ENCODE data around the gene CEP72.

The CEP72 gene

DNA sequence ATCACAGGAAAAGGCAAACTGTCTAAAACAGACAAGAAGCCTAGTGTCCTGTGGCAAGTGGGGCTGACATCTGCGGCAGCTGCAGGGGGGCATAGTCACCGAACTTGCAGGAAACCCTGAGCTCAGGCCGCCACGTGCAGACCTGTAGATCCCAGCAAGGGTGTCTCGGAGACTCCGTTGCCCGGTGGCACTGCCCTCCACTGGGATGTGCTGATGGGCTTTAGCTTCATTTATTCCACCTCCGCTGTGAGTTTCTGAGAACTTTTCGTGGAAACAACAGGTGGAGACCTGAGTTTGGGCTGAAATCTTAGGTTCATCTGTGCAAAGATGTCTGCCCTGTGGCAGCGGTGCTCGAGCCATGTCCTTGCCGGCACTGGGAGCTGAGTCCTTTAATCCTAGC lies 22.1 kb downstream of the CEP72 start:
- Histone ChIP-seq H3K4me1 (ENCODE audit: control insufficient read depth, low read length) (no peaks in the 10 kb centered on the region), H3K27me3 (ENCODE audit: control insufficient read depth, low read length) (no peaks in the 10 kb centered on the region), H3K4me3 (ENCODE audit: low read length) (no peak overlapping the region), H3K27ac (ENCODE audit: low read depth, low read length) (no peak overlapping the region), H3K36me3 (ENCODE audit: control insufficient read depth, low read length) (peaks cover 51% of the 10 kb centered on the region), H3K4me2 (ENCODE audit: low read length) (no peak overlapping the region), H3K79me2 (ENCODE audit: control insufficient read depth, low read length) (peaks cover under 1% of the 10 kb centered on the region; the same call in 1 of the 2 replicates), H3K9me3 (ENCODE audit: control insufficient read depth, insufficient read depth, low read length) (no peaks in the 10 kb centered on the region), H3F3A (ENCODE audit: control insufficient read depth, insufficient read depth) (no peaks in the 10 kb centered on the region; the same call in 1 of the 2 replicates), H4K20me1 (ENCODE audit: control insufficient read depth, insufficient read depth, low read depth, low read length) (no peaks in the 10 kb centered on the region), H3K9me2 (replicated peaks; ENCODE audit: control insufficient read depth, low read length) (no peaks in the 10 kb centered on the region)
- TF ChIP-seq EZH2phosphoT487 (IDR thresholded peaks at IDR 0.05; ENCODE audit: borderline replicate concordance, low read length): no peak
- TF ChIP-seq, protein P1, sequence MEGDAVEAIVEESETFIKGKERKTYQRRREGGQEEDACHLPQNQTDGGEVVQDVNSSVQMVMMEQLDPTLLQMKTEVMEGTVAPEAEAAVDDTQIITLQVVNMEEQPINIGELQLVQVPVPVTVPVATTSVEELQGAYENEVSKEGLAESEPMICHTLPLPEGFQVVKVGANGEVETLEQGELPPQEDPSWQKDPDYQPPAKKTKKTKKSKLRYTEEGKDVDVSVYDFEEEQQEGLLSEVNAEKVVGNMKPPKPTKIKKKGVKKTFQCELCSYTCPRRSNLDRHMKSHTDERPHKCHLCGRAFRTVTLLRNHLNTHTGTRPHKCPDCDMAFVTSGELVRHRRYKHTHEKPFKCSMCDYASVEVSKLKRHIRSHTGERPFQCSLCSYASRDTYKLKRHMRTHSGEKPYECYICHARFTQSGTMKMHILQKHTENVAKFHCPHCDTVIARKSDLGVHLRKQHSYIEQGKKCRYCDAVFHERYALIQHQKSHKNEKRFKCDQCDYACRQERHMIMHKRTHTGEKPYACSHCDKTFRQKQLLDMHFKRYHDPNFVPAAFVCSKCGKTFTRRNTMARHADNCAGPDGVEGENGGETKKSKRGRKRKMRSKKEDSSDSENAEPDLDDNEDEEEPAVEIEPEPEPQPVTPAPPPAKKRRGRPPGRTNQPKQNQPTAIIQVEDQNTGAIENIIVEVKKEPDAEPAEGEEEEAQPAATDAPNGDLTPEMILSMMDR (IDR thresholded peaks at IDR 0.05; ENCODE audit: low read depth, low read length, poor library complexity, severe bottlenecking): no peak

DNA sequence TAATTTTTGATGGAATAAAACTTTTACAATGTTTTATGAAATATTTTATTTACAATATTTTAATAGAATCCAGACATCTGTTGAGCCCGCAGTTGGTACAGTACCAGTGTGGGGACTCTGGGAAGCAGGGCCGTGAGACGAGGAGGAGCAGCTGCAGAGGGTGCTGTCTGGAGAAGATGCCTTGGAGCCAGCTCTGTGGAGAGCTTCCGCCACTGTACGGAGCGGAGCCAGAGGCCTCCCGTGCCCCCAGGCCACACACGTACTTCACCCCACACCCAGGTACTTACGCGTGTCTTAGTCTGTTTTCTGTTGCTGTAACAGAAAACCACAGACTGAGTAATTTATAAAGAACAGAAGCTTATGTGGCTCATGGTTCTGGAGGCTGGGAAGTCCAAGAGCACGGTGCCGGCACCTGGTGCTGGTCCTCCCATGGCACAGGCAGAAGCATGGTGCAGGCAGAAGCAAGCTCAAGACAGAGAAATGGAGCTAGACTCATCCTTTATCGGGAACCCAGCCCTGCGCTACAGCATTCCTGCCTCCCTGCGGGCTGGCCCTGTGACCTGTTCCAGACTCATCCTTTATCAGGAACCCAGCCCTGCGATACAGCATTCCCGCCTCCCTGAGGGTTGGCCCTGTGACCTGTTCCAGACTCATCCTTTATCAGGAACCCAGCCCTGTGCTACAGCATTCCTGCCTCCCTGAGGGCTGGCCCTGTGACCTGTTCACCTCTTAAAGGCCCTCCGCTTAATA lies 23.3 kb downstream of the CEP72 start:
- Histone ChIP-seq H3K36me3 (ENCODE audit: control insufficient read depth, low read length) (peaks cover 62% of the 10 kb centered on the region), H3K27ac (ENCODE audit: low read depth, low read length) (no peak overlapping the region), H3K4me1 (ENCODE audit: control insufficient read depth, low read length) (no peaks in the 10 kb centered on the region), H4K20me1 (ENCODE audit: control insufficient read depth, insufficient read depth, low read depth, low read length) (no peaks in the 10 kb centered on the region), H3K4me3 (ENCODE audit: low read length) (no peak overlapping the region), H3K4me2 (ENCODE audit: low read length) (no peak overlapping the region), H3K79me2 (ENCODE audit: control insufficient read depth, low read length) (no peaks in the 10 kb centered on the region), H3K27me3 (ENCODE audit: control insufficient read depth, low read length) (no peaks in the 10 kb centered on the region), H3K9me3 (ENCODE audit: control insufficient read depth, insufficient read depth, low read length) (no peaks in the 10 kb centered on the region), H3F3A (ENCODE audit: control insufficient read depth, insufficient read depth) (no peaks in the 10 kb centered on the region; the same call in 1 of the 2 replicates), H3K9me2 (replicated peaks; ENCODE audit: control insufficient read depth, low read length) (no peaks in the 10 kb centered on the region)
- TF ChIP-seq EZH2phosphoT487 (IDR thresholded peaks at IDR 0.05; ENCODE audit: borderline replicate concordance, low read length): no peak
- TF ChIP-seq, protein P1 (IDR thresholded peaks at IDR 0.05; ENCODE audit: low read depth, low read length, poor library complexity, severe bottlenecking): no peak

DNA sequence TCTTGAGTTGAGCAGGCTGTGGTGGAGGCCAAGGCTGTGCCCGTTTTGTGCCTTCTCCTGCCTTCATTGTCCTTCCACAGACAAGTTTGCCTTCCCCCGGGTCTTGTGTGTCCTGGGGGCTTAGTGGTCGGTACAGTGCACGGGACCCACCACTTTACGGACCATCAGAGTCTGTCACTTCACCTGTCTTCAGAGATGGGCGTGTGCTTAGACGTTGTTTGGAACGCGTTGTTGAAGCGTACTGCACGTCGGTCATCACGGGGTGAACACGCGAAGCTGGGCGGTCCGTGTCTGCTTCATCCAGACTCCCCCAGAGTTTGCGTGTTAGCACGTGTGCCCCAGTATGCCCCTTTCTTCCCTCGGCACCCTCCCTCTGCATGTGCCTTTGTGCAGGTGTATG lies 24.8 kb downstream of the CEP72 start:
- Histone ChIP-seq H4K20me1 (ENCODE audit: control insufficient read depth, insufficient read depth, low read depth, low read length) (no peaks in the 10 kb centered on the region), H3F3A (ENCODE audit: control insufficient read depth, insufficient read depth) (no peaks in the 10 kb centered on the region; the same call in 1 of the 2 replicates), H3K27ac (ENCODE audit: low read depth, low read length) (no peak overlapping the region), H3K9me2 (replicated peaks; ENCODE audit: control insufficient read depth, low read length) (no peaks in the 10 kb centered on the region), H3K27me3 (ENCODE audit: control insufficient read depth, low read length) (no peaks in the 10 kb centered on the region), H3K4me2 (ENCODE audit: low read length) (no peak overlapping the region), H3K36me3 (ENCODE audit: control insufficient read depth, low read length) (peaks cover 73% of the 10 kb centered on the region), H3K4me1 (ENCODE audit: control insufficient read depth, low read length) (no peaks in the 10 kb centered on the region), H3K79me2 (ENCODE audit: control insufficient read depth, low read length) (no peaks in the 10 kb centered on the region), H3K9me3 (ENCODE audit: control insufficient read depth, insufficient read depth, low read length) (no peaks in the 10 kb centered on the region), H3K4me3 (ENCODE audit: low read length) (no peak overlapping the region)
- TF ChIP-seq, protein P1 (IDR thresholded peaks at IDR 0.05; ENCODE audit: low read depth, low read length, poor library complexity, severe bottlenecking): no peak
- no peak for TF ChIP-seq EZH2phosphoT487 (IDR thresholded peaks at IDR 0.05; ENCODE audit: borderline replicate concordance, low read length)
